HEK293 (cell line): Measurements from ENCODE around the gene CHMP1A.

Experiments used
- CTCF ChIP-seq: fragments of 450-650 bp; formaldehyde crosslinking; IDR thresholded peaks from 2 replicates; pipeline ENCODE4 v1.5.1; 2016; ENCODE audit warnings: missing biosample characterization, missing genetic modification characterization
- ELK4 ChIP-seq: IDR thresholded peaks from 2 replicates; pipeline ENCODE4 v1.6.1; 2011; ENCODE audit warnings: mild to moderate bottlenecking, low read depth, low read length, borderline replicate concordance
- OSR2 ChIP-seq: fragments of 450-650 bp; formaldehyde crosslinking; IDR thresholded peaks from 2 replicates; pipeline ENCODE4 v1.5.1; 2016; ENCODE audit warnings: missing biosample characterization, missing genetic modification characterization
- TSHZ1 ChIP-seq: fragments of 450-650 bp; formaldehyde crosslinking; IDR thresholded peaks from 2 replicates; pipeline ENCODE4 v1.5.1; 2016; ENCODE audit warnings: missing biosample characterization, missing genetic modification characterization, borderline replicate concordance
- ZNF785 ChIP-seq: fragments of 450-650 bp; formaldehyde crosslinking; IDR thresholded peaks from 2 replicates; pipeline ENCODE4 v1.5.1; 2016; ENCODE audit warnings: missing biosample characterization, missing genetic modification characterization
- TF ChIP-seq, protein P1 (sequence below): fragments of 450-650 bp; formaldehyde crosslinking; IDR thresholded peaks from 2 replicates; pipeline ENCODE4 v1.5.1; 2016; ENCODE audit warnings: missing biosample characterization, missing genetic modification characterization

DNA sequence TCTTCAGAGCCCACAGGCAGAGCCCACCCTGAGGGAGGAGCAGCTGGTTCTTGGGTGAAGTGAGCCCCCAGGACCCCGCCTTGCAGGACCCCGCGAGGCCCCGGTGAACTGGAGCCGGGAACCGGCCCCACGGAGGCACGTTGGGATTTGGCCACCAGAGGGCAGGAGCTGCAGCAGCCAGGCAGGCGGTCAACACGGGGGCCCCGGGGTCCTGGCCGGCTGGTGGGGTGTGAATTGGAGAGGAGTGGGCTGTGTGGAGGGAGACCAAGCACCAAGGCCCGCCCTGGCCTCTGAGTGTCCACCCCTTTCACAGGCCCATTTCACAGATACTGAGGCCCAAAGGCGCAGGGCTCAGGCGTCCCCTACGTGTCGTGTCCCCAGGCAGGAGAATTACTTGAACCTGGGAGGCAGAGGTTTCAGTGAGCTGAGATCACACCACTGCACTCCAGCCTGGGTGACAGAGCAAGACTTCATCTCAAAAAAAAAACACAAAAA lies 41.9 kb downstream of the CHMP1A start:
- TF ChIP-seq CTCF, result peak; percentile 51
- TF ChIP-seq, protein P1, sequence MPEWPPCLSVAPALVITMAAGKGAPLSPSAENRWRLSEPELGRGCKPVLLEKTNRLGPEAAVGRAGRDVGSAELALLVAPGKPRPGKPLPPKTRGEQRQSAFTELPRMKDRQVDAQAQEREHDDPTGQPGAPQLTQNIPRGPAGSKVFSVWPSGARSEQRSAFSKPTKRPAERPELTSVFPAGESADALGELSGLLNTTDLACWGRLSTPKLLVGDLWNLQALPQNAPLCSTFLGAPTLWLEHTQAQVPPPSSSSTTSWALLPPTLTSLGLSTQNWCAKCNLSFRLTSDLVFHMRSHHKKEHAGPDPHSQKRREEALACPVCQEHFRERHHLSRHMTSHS (tag by site-specific recombination), result no peak
- no peak for TF ChIP-seq ZNF785
- TF ChIP-seq ELK4, result no peak
- TF ChIP-seq OSR2 (tag by site-specific recombination), result no peak
- no peak for TF ChIP-seq TSHZ1 (tag by site-specific recombination)
